Renal pelvis (tissue), 4 donors: ENCODE measurements around the gene MT1B. TPM values are rescaled to one million over a fixed set of nuclear protein-coding genes. Genes with fewer than 3 reads are reported as not detected.
"Not testable (repeated sequence)": the region's sequence is repeated elsewhere in the genome, so short reads cannot be mapped to it uniquely, and the experiment has no call there.

Source experiments
- DNase-seq: peaks from one replicate; pipeline ENCODE4 v3.0.0-alpha.2; 2013
- polyA plus RNA-seq, 3 donors: library from polyadenylated mRNA; unstranded; fragments of 120-200 nt; gene quantifications; one replicate each; pipeline ENCODE4 v1.2.1, GENCODE V29; 2013; ENCODE audit not compliant: insufficient read length in 3 of 3

The MT1B gene
- polyA plus RNA-seq, 3 donors: not detected

DNA sequence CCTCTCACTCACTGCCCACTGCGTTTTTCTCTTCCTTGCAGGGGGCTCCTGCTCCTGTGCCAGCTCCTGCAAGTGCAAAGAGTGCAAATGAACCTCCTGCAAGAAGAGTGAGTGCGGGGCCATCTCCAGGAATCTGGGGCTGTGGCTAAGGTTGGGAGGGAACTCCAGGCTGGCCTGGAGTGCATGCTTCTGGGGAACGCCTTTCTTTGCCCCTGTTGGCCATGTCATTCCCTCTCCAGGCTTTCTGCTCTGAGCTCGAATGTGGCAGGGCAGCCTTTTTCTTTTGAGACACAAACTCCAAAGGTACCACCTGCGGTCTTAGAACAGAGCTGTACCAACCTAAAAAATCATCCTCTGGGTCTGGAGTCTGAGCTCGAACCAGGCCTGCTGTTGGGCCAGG, 33.5 kb upstream of the MT1B start:
- no peak for DNase-seq

DNA sequence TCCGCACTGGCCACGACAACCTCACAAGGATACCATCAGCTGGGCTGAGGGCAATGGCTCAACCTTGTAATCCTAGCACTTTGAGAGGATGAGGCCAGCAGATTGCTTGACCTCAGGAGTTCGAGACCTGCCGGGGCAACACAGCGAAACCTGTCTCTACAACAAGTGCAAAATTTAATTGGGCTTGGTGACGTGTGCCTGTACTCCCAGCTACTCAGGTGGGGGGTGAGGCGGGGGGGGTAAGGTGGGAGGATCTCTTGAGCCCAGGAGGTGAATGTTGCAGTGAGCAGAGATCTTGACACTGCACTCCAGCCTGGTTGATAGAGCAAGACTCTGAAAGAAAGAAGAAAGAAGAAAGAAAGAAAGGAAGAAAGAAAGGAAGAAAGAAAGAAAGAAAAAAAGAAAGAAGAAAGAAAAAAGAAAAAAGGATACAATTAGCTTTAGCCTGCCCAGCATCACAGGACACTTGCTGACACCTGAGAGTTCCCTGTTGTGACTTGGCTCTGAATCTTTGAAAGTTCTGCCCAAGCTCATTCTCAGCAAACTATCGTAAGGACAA, 31.3 kb upstream of the MT1B start:
- no peak for DNase-seq

DNA sequence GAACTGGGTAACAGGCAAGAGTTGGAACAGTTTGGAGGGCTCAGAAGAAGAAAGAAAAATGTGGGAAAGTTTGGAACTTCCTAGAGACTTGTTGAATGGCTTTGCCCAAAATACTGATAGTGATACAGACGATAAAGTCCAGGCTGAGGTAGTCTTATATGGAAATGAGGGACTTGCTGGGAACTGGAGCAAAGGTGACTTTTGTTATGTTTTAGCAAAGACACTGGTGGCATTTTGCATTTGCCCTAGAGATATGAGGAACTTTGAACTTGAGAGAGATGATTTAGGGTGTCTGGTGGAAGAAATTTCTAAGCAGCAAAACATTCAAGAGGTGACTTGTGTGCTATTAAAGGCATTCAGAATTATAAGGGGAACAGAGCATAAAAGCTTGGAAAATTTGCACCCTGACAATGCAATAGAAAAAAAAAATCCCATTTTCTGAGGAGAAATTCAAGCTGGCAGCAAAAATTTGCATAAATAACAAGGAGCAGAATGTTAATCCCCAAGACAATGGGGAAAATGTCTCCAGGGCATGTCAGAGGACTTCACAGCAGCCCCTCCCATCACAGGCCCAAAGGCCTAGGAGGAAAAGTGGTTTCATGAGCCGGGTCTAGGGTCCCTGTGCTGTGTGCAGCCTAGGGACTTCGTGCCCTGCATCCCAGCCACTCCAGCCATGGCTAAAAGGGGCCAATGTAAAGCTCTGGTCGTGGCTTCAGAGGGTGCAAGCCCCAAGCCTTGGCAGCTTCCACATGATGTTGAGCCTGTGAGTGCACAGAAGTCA, 29.8 kb upstream of the MT1B start:
- DNase-seq: not testable (repeated sequence)

DNA sequence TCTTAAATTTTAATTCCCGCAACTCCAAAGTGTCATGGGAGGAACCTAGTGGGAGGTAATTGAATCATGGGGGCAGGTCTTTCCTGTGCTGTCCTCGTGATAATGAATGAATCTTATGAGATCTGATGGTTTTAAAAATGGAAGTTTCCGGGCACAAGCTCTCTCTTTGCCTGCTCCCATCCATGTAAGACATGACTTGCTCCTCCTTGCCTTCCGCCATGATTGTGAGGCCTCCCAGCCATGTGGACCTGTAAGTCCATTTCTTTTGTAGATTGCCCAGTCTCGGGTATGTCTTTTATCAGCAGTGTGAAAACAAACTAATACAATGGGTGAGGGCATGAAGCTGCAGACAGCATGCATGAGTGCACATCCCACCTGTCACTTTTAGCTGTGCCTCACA, 28.5 kb upstream of the MT1B start:
- DNase-seq: not testable (repeated sequence)

DNA sequence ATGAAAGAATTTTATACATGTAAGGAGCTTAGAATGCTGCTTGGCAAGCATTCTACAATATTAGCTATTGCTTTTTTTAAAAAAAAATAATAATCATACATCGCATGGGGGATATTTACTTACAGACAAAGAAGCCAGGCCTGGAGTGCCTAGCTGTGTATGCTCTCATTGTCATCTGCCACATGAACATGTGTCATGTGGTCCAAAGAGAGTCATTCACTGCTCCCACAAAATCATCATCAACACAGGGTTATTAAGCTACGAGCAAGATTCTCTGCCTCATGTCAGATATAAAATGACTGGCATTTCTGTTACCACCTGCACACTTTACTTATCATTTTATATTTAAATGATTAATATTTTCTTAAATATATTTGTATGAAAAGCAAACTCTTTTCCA, 28.0 kb upstream of the MT1B start:
- no peak for DNase-seq

DNA sequence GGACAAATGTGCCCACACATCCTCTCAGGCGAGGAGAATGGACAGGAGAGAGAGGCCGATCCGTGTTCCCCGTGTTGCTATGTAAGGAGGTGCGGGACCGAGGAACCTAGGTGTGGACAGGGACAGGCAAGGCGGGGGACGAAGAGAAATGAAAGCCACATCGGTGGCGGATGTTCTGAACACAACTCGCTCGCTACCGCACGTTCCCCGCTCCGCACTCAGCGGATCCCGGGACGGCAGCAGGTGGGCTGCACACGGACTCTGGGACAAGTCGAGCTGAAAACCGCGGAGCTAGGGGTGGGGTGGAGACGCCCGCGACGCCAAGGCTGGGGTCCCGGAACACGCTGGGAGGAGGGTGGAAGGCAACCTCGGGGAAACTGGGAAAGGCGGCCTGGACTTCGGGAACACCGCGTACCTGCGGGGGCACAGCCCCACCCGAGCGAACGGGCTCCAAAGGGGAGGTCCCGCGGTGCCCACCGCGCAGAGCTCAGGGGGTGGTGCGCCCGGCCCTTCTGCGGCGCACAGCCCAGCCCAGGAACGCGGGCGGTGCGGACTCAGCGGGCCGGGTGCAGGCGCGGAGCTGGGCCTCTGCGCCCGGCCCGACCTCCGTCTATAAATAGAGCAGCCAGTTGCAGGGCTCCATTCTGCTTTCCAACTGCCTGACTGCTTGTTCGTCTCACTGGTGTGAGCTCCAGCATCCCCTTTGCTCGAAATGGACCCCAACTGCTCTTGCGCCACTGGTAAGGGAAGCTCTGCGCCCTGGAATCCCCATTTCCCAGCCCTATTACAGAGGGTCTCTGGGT, 26.3 kb upstream of the MT1B start, which contains the start of gene MT1E:
Gene MT1E (plus strand): TSS at position 642 of the 803 bp plus-strand sequence. CDS start 71 bp downstream, at position 713.
- no peak for DNase-seq

DNA sequence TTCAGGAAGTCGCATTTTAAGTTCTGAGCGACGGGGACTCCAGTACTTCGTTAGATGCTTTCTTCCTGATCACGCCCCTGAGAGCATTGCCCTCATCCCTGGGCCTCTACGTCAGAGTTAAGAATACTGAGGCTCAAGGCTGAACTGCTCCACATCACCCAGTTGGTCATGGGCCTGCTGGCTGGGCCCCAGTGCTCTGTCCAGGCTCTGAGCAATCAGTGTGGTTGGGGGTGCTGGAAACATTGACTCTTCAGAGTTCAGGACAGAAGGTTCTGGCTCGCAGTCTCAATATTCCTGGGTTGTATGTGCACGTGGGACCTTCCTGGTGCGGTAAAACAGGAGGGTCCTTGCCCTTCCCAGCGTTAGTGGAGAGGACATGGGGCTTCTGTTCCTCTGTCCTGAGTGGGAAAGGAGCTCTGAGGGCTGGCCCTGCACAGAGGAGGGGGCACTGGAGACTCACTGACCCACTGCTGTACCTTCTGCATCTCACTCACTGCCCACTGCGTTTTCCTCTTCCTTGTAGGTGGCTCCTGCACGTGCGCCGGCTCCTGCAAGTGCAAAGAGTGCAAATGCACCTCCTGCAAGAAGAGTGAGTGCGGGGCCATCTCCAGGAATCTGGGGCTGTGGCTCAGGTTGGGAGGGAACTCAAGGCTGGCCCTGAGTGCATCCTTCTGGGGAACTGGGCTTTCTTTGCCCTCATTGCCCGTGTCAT, 25.6 kb upstream of the MT1B start:
- no peak for DNase-seq

DNA sequence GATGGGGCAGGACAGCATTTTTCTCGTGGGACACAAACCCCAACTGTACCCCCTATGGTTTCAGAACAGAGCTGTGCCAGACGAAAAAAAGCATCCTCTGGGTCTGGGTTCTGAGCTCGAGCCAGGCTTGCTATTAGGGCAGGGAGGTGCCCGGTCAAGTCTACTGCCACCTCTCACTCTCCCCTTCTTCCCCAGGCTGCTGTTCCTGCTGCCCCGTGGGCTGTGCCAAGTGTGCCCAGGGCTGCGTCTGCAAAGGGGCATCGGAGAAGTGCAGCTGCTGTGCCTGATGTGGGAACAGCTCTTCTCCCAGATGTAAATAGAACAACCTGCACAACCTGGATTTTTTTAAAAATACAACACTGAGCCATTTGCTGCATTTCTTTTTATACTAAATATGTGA, 25.0 kb upstream of the MT1B start:
- DNase-seq: no peak

DNA sequence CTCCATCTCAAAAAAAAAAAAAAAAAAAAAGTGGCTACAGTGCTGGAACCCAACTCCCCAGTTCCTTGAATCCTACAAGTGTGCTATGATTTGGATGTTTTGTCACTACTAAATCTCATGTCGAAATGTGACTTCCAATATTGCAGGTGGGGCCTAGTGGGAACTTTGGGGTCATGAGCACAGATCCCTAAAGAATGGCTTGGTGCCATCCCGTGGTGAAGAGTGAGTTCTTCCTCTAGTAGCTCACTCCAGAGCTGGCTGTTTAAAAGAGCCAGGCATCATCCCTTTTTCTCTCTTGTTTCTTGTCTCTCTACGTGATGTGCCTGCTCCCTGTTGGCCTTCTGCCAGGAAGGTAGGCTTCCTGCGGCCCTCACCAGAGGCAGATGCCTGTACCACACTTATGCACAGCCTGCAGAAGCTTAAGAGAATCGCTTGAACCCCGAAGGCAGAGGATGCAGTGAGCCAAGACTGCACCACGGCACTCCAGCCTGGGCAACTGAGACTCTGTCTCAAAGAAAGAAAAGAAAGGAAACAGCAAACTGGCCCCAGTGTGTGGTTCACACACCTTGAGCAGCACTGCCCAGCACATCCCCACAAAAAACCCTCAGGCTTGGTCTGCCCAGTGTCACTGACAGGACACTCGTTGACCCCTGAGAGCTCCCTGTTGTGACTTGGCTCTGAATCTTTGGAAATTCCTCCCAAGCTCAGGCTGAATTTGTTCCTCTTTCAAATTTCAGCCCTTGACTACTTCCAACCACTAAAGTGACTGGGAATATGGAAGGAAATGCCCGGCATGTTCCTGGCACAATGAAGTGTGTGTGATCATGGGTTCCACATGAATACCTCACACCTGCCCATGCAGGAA, 23.0 kb upstream of the MT1B start:
- no peak for DNase-seq

DNA sequence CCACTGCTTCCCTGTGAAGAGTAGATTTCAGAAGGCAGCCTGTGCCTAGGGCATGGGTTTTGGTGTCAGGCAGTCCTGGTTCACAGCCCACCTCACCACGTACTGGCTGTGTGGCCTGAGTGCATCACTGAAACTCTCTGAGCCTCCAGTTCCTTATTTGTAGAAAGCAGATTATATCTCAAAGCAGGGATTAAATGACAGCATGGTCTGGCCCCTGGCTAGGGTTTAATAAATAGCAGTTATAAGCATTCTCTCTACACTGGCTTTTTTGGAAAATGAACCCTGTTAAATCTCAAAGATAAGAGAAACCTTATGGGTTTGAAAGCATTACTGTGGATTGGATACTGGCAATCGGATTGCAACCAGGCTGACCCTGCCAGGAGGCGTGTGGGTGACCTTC, 22.2 kb upstream of the MT1B start:
- no peak for DNase-seq

DNA sequence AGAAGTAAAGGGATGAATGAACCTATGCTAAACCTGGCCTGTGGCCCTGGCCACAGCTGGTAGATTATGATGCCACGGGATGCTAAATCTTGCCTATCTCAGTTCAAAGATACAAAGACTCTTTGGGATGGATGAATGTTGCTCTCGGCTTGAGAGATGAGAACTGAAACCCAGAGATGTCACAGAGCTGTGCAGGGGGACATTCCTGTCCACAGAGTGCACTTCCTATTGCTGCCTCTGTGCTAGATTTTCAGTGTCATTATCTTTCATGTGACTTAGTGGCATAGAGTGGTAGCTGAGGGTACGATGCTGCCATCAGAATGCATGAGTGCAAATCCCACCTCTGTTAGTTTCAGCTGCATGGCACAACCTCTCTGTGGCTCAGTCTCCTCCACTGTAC, 21.6 kb upstream of the MT1B start:
- DNase-seq: no peak

DNA sequence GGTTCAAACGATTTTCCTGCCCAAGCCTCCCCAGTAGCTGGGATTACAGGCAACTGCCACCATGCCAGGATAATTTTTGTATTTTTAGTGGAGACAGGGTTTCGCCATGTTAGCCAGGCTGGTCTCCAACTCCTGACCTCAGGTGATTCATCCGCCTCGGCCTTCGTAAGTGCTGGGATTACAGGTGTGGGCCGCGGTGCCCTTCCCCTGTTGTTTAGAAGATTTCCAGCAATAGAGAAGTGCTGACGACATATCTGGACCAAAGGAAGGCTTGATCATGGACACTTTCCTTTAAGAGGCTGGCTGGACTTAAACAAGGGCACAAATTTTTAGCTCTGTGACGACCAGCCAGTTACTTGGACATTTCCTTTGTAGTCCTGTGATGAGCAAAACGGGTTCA, 20.5 kb upstream of the MT1B start:
- DNase-seq: no peak

DNA sequence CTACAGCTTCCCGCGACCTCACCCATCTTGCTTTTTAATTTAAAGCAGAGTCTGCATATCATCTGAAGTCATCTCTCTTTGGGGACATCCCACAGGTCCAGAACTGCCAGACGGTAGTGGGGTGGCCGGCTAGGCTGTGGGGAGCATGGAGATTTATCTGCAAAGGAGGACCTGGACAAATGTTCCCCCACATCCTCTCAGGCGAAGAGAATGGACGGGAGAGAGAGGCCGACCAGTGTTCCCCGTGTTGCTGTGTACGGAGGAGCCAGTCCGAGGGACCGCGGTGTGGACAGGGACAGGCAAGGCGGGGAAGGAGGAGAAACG, 19.9 kb upstream of the MT1B start:
- DNase-seq: no peak

DNA sequence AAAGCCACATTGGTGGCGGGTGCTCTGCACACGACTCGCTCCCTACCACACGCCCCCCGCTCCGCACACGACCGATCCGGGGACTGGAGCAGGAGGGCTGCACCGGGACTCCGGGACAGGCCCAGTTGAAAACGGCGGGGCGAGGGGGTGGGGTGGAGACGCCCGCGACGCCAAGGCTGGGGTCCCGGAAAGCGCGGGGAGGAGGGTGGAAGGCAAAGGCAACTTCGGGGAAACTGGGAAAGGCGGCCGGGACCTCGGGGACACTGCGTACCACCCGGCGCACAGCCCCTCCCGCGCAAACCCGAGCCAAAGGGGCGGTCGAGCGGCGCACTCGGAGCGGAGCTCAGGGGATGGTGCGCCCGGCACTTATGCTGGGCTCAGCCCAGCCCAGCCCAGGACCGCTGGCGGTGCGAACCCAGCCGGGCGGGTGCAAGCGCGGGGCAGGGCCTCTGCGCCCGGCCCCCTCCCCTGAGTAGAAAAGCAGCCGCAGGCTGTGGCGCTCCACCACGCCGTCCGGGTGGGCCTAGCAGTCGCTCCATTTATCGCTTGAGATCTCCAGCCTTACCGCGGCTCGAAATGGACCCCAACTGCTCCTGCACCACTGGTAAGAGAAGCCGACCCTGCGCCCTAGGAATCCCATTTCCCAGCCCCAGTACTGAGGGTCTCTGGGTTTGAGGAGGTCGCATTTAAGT, 19.4 kb upstream of the MT1B start, which contains the start of gene MT1M:
Gene MT1M (plus strand): TSS at position 504 of the 692 bp plus-strand sequence. CDS start 73 bp downstream, at position 577.
- DNase-seq: no peak

DNA sequence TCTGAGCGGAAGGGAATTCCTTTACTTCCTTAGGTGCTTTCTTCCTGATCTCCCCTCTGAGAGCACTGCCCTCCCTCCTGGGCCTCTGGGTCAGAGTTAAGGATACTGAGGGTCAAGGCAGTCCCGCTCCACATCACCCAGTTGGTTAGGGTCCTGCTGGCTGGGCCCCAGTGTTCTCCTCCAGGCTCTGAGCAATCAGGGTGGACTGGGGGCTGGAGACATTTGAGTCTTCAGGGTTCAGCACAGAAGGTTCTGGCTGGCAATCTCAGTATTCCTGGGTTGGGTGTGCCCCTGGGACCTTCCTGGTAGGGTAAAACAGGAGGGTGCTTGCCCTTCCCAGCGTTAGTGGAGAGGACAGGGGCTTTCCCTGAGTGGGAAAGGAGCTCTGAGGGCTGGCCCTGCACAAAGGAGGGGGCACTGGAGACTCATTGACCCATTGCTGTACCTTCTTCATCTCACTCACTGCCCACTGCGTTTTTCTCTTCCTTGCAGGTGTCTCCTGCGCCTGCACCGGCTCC, 18.8 kb upstream of the MT1B start:
- no peak for DNase-seq

DNA sequence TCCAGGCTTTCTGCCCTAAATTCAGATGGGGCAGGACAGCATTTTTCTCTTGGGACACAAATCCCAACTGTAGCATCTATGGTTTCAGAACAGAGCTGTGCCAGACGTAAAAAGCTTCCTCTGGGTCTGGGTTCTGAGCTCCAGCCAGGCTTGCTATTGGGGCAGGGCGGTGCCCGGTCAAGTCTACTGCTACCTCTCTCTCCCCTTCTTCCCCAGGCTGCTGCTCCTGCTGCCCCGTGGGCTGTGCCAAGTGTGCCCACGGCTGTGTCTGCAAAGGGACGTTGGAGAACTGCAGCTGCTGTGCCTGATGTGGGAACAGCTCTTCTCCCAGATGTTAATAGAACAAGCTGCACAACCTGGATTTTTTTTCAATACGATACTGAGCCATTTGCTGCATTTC, 18.2 kb upstream of the MT1B start:
- no peak for DNase-seq

DNA sequence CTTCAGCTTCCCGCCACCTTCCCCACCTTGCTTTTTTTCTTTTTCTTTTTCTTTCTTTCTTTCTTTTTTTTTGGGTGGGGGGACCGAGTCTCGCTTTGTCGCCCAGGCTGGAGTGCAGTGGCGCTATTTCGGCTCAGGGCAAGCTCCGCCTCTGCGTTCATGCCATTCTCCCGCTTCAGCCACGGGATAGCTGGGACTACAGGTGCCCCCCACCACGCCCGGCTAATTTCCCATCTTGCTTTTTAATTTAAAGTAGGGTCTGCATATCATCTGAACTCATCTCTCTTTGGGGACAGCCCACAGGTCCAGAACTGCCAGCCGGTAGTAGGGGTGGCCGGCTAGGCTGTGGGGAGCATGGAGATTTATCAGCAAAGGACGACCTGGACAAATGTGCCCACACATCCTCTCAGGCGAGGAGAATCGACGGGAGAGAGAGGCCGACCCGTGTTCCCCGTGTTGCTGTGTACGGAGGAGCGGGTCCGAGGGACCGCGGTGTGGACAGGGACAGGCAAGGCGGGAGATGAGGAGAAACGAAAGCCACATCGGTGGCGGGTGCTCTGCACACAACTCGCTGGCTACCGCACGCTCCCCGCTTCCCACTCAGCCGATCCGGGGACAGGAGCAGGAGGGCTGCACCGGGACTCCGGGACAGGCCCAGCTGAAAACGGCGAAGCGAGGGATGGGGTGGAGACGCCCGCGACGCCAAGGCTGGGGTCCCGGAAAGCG, 16.8 kb upstream of the MT1B start:
- DNase-seq: no peak

DNA sequence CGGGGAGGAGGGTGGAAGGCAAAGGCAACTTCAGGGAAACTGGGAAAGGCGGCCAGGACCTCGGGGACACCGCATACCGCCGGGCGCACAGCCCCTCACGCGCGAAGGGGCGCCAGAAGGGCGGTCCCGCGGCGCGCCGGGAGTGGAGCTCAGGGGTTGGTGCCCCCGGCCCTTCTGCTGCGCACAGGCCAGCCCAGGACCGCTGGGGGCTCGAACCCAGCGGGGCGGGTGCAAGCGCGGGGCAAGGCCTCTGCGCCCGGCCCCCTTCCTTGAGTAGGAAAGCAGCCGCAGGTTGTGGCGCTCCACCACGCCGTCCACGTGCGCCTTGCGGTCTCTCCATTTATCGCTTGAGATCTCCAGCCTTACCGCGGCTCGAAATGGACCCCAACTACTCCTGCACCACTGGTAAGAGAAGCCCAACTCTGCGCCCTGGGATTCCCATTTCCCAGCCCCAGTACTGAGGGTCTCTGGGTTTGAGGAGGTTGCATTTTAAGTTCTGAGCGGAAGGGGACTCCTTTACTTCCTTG, 16.2 kb upstream of the MT1B start:
- no peak for DNase-seq

DNA sequence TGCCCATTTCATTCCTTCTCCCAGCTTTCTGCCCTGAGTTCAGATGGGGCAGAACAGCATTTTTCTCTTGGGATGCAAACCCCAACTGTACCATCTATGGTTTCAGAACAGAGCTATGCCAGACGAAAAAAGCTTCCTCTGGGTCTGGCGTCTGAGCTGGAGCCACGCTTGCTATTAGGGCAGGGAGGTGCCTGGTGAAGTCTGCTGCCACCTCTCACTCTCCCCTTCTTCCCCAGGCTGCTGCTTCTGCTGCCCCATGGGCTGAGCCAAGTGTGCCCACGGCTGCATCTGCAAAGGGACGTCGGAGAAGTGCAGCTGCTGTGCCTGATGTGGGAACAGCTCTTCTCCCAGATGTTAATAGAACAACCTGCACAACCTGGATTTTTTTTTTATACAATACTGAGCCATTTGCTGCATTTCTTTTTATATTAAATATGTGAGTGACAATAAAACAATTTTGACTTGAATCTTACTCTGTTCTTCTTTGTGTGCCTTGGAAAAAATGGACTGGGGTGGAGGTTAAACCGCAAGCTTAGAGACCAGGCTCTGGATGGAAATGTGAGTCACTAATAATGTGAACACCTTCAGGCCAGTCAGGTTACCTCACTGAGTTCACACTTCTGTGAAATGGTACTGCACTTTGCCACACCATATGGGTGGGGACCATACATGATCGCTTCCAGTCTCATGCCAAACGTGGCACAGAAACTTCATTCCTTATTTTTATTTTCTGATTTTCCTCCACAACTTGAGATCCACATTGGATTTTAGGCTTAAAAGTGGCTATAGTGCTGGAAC, 14.9 kb upstream of the MT1B start:
- no peak for DNase-seq
